Measurements from ENCODE around the gene INSRR. TPM values are rescaled to one million over a fixed set of nuclear protein-coding genes. Genes with fewer than 3 reads are reported as not detected.

INSRR gene
- total and polyA plus RNA-seq, 9 of the 15 experiments (the other 6 are each of a cell fraction or from before 2014, with no cell fraction given), result 0.03 to 0.18 (median 0.06) TPM; not detected in 3

GRCh38 chr1:156893048-156893953 lies 34.4 kb upstream of the INSRR start, which contains the start of gene PEAR1:
PEAR1 (plus strand) TSS chr1:156893718; CDS start chr1:156903927, 10,209 bp downstream.
- ChIA-PET CTCF (ENCODE audit: low intra/inter-chr PET ratio) (interaction anchor here (0.6 to 2.9 kb wide), 7 partner anchors 18 to 268 kb away, joined by 4 to 19 read pairs (median 6); partner anchors contain the start of gene LRRC71), POLR2A (no interaction called here)
- intact Hi-C loops (cut with micrococcal nuclease), result no loop called here
- ATAC-seq (no peak), FAIRE-seq (no peak), DNase-seq (ENCODE audit: extremely low read depth in 1 of 4, low spot score in 3 of 4) (no peak)
- H3K9me1 ChIP-seq (ENCODE audit: control insufficient read depth, insufficient read depth, low read length), result no peaks in the 10 kb centered on the region
- H3K9me3 ChIP-seq (replicated peaks; ENCODE audit: control insufficient read depth, insufficient read depth, low read depth, low read length), result no peaks in the 10 kb centered on the region
- WGBS (ENCODE audit: insufficient coverage, low coverage, missing lambda C conversion rate), result 90% methylated on average over 26 of the region's 60 CpGs
- no peaks in the 10 kb centered on the region for H3K79me2 ChIP-seq (ENCODE audit: control insufficient read depth, insufficient read depth, low read length)
- no peaks in the 10 kb centered on the region for H3K27me3 ChIP-seq (ENCODE audit: control insufficient read depth in 2 of 2, insufficient read depth in 2 of 2, low read length in 2 of 2)
- TF ChIP-seq KDM1A (IDR thresholded peaks at IDR 0.05) (peak; percentile 65 to 82), BCOR (IDR thresholded peaks at IDR 0.05) (peak; percentile 86), RNF2 (IDR thresholded peaks at IDR 0.05) (no peak), RBM25 (IDR thresholded peaks at IDR 0.05; ENCODE audit: low read depth, low read length, severe bottlenecking) (peak; percentile 77), TEAD1 (CRISPR knock-in tag; IDR thresholded peaks at IDR 0.05) (0 out of 4 replicates have a peak, but pooled peaks of 1 of the 2 experiments have one; percentile 19), HDAC2 (IDR thresholded peaks at IDR 0.05) (peak; percentile 38; the same call in 1 of the 2 replicates), TBP (optimal IDR thresholded peaks at IDR 0.05; ENCODE audit: low read depth, low read length) (no peak)
- H3K4me1 ChIP-seq (replicated peaks in 1 of 2; ENCODE audit: control insufficient read depth in 2 of 2, insufficient read depth in 2 of 2, low read length in 2 of 2), result peaks cover 30 to 54% of the 10 kb centered on the region in 2 experiments
- H3K27ac ChIP-seq (ENCODE audit: extremely low read depth, low read depth, low read length), result peak within 1 kb of the TSS; percentile 63
- no peaks in the 10 kb centered on the region for H3K36me3 ChIP-seq (ENCODE audit: control insufficient read depth, insufficient read depth, low read length)
- peak within 1 kb of the TSS; percentile 62; the same call in 1 of the 2 replicates for H3K4me2 ChIP-seq (ENCODE audit: insufficient read depth, low read length)
- H4K20me1 ChIP-seq (replicated peaks; ENCODE audit: control insufficient read depth, insufficient read depth, low read length), result no peaks in the 10 kb centered on the region
- no peak within 1 kb of the TSS for H3K4me3 ChIP-seq
- peak within 1 kb of the TSS; percentile 95 for H2AFZ ChIP-seq (ENCODE audit: low read depth, low read length)
- peak within 1 kb of the TSS; percentile 43 to 88 for H3K9ac ChIP-seq (ENCODE audit: insufficient read depth in 1 of 2, low read depth in 2 of 2, low read length in 2 of 2)
- in situ Hi-C loops (cut with MboI), result loop anchor here (5.0 kb wide), 1 partner anchor 34 kb away; no protein-coding TSS in a partner anchor
- no TSS peak for BruUV-seq (replicated peaks)

Measured in K562 (cell line).